OCI-M2 (cell line): ENCODE results near the gene SLC16A5.

Source experiments
- DNase-seq: peaks from one replicate; lab custom pipeline; 2025; ENCODE audit not compliant: unreplicated experiment; lab: John Stamatoyannopoulos, UW

Gene SLC16A5

DNA sequence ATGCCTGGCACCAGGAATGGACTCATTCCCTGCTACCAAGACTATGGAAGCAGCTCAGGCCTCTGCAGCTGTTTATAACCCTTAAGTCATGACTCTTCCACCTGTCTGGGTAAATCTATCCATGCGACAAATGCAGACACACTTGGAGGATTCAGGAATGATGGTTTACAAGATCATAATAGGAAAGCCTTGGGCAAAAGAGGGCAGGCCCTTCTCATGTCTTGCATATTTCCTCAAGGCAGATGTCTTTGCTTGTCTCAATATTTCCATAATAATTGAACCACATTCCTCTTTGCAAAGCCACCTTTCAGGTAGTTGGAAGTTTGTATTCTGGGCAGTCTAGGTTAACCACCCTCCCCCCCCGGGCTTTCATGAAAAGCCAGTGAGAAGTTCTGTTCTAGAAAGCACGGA lies 67.4 kb downstream of the SLC16A5 start:
- no peak for DNase-seq
